ENCODE measurements around the gene TBC1D8B.

Gene TBC1D8B

GRCh38 chrX:106898462-106898861, 96.0 kb downstream of the TBC1D8B start:
- peak; percentile 31 for DNase-seq (ENCODE audit: low spot score)

- no peak for DNase-seq (ENCODE audit: low spot score)
These were observed 96.8 kb downstream of the TBC1D8B start for GRCh38 chrX:106899276-106899675.

- DNase-seq (ENCODE audit: low spot score), result no peak
These were observed 97.4 kb downstream of the TBC1D8B start for GRCh38 chrX:106899841-106900240.

GRCh38 chrX:106901341-106901740, 98.9 kb downstream of the TBC1D8B start:
- DNase-seq (ENCODE audit: low spot score), result no peak

GRCh38 chrX:106901781-106902219, 99.3 kb downstream of the TBC1D8B start:
- DNase-seq (ENCODE audit: low spot score), result no peak

GRCh38 chrX:106902684-106903083, 100.2 kb downstream of the TBC1D8B start:
- no peak for DNase-seq (ENCODE audit: low spot score)

- no peak for DNase-seq (ENCODE audit: low spot score)
These were observed 100.9 kb downstream of the TBC1D8B start, which contains the start of gene RIPPLY1 for GRCh38 chrX:106903291-106903824. RIPPLY1 (minus strand) TSS chrX:106903341; CDS start chrX:106903287, 54 bp downstream.

GRCh38 chrX:106903856-106904528, 101.5 kb downstream of the TBC1D8B start:
- no peak for DNase-seq (ENCODE audit: low spot score)

- DNase-seq (ENCODE audit: low spot score), result no peak
These were observed 102.7 kb downstream of the TBC1D8B start for GRCh38 chrX:106905064-106905708.

- DNase-seq (ENCODE audit: low spot score), result no peak
These were observed 103.9 kb downstream of the TBC1D8B start for GRCh38 chrX:106906361-106906760.

GRCh38 chrX:106912864-106913263, 110.4 kb downstream of the TBC1D8B start:
- DNase-seq (ENCODE audit: low spot score), result no peak

- DNase-seq (ENCODE audit: low spot score), result no peak
These were observed 115.5 kb downstream of the TBC1D8B start for GRCh38 chrX:106917830-106918500.

- DNase-seq (ENCODE audit: low spot score), result no peak
These were observed 117.5 kb downstream of the TBC1D8B start, which contains the start of gene CLDN2 for GRCh38 chrX:106919932-106920452. CLDN2 (plus strand) TSS chrX:106920402; CDS start chrX:106928229, 7,827 bp downstream.

- no peak for DNase-seq (ENCODE audit: low spot score)
These were observed 119.2 kb downstream of the TBC1D8B start for GRCh38 chrX:106921637-106922036.
